H1 (cell line): Measurements from ENCODE around the gene CHDH. TPM values are rescaled to one million over a fixed set of nuclear protein-coding genes. Genes with fewer than 3 reads are reported as not detected.

Source experiments
- CHD2 ChIP-seq: IDR thresholded peaks from 2 replicates; pipeline ENCODE4 v1.6.1; 2012; ENCODE audit warnings: low read length, improper control_type of control experiment
- KDM1A ChIP-seq: fragments of 200-600, 300-600 bp; sonication (generic); IDR thresholded peaks from 2 replicates; pipeline ENCODE4 v1.7.1; 2016; ENCODE audit warnings: mild to moderate bottlenecking, low read length, borderline replicate concordance
- SP4 ChIP-seq: IDR thresholded peaks from 2 replicates; pipeline ENCODE4 v1.6.1; 2012; ENCODE audit warnings: low read length, inconsistent platforms
- polyA plus RNA-seq, 7 experiments: library from polyadenylated mRNA; depleted of rRNA in 3 of 7; stranded (reverse) in 5 of 7; unstranded in 2 of 7; fragments of >200 nt in 5 of 7; fragments of 200-250 nt in 2 of 7; gene quantifications; 1 replicate in 5 of 7; 2 replicates in 1 of 7; 4 replicates in 1 of 7; pipeline versions ENCODE4 v1.2.1 to v1.2.3, GENCODE V29; 2011 to 2013; ENCODE audit warnings: missing spikeins in 2 of 7, mixed read lengths in 2 of 7
- total RNA-seq: library from RNA; stranded (reverse); fragmentation: NEBNext Ultra II Directional; extraction: Animal tissue kit (Norgen Biotek cat#: 25700); gene quantifications from 2 replicates; pipeline ENCODE4 v1.2.1, GENCODE V29; 2021
- TF ChIP-seq, protein P1 (sequence below): fragments of 300-600 bp; sonication (generic); IDR thresholded peaks from 2 replicates; pipeline ENCODE4 v1.7.1; 2012; ENCODE audit warnings: low read length, moderate library complexity, mild to moderate bottlenecking, inconsistent platforms; ENCODE audit not compliant: insufficient replicate concordance

The CHDH gene
- total and polyA plus RNA-seq, 2 of the 8 experiments (the other 6 are each of a cell fraction or from before 2014, with no cell fraction given) = 4.9 to 10.3 TPM

DNA sequence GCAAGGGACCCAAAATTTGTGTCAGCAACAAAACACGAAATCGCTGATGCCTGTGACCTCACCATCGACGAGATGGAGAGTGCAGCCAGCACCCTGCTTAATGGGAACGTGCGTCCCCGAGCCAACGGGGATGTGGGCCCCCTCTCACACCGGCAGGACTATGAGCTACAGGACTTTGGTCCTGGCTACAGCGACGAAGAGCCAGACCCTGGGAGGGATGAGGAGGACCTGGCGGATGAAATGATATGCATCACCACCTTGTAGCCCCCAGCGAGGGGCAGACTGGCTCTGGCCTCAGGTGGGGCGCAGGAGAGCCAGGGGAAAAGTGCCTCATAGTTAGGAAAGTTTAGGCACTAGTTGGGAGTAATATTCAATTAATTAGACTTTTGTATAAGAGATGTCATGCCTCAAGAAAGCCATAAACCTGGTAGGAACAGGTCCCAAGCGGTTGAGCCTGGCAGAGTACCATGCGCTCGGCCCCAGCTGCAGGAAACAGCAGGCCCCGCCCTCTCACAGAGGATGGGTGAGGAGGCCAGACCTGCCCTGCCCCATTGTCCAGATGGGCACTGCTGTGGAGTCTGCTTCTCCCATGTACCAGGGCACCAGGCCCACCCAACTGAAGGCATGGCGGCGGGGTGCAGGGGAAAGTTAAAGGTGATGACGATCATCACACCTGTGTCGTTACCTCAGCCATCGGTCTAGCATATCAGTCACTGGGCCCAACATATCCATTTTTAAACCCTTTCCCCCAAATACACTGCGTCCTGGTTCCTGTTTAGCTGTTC, 34.9 kb downstream of the CHDH start (continued):
- TF ChIP-seq, protein P1, sequence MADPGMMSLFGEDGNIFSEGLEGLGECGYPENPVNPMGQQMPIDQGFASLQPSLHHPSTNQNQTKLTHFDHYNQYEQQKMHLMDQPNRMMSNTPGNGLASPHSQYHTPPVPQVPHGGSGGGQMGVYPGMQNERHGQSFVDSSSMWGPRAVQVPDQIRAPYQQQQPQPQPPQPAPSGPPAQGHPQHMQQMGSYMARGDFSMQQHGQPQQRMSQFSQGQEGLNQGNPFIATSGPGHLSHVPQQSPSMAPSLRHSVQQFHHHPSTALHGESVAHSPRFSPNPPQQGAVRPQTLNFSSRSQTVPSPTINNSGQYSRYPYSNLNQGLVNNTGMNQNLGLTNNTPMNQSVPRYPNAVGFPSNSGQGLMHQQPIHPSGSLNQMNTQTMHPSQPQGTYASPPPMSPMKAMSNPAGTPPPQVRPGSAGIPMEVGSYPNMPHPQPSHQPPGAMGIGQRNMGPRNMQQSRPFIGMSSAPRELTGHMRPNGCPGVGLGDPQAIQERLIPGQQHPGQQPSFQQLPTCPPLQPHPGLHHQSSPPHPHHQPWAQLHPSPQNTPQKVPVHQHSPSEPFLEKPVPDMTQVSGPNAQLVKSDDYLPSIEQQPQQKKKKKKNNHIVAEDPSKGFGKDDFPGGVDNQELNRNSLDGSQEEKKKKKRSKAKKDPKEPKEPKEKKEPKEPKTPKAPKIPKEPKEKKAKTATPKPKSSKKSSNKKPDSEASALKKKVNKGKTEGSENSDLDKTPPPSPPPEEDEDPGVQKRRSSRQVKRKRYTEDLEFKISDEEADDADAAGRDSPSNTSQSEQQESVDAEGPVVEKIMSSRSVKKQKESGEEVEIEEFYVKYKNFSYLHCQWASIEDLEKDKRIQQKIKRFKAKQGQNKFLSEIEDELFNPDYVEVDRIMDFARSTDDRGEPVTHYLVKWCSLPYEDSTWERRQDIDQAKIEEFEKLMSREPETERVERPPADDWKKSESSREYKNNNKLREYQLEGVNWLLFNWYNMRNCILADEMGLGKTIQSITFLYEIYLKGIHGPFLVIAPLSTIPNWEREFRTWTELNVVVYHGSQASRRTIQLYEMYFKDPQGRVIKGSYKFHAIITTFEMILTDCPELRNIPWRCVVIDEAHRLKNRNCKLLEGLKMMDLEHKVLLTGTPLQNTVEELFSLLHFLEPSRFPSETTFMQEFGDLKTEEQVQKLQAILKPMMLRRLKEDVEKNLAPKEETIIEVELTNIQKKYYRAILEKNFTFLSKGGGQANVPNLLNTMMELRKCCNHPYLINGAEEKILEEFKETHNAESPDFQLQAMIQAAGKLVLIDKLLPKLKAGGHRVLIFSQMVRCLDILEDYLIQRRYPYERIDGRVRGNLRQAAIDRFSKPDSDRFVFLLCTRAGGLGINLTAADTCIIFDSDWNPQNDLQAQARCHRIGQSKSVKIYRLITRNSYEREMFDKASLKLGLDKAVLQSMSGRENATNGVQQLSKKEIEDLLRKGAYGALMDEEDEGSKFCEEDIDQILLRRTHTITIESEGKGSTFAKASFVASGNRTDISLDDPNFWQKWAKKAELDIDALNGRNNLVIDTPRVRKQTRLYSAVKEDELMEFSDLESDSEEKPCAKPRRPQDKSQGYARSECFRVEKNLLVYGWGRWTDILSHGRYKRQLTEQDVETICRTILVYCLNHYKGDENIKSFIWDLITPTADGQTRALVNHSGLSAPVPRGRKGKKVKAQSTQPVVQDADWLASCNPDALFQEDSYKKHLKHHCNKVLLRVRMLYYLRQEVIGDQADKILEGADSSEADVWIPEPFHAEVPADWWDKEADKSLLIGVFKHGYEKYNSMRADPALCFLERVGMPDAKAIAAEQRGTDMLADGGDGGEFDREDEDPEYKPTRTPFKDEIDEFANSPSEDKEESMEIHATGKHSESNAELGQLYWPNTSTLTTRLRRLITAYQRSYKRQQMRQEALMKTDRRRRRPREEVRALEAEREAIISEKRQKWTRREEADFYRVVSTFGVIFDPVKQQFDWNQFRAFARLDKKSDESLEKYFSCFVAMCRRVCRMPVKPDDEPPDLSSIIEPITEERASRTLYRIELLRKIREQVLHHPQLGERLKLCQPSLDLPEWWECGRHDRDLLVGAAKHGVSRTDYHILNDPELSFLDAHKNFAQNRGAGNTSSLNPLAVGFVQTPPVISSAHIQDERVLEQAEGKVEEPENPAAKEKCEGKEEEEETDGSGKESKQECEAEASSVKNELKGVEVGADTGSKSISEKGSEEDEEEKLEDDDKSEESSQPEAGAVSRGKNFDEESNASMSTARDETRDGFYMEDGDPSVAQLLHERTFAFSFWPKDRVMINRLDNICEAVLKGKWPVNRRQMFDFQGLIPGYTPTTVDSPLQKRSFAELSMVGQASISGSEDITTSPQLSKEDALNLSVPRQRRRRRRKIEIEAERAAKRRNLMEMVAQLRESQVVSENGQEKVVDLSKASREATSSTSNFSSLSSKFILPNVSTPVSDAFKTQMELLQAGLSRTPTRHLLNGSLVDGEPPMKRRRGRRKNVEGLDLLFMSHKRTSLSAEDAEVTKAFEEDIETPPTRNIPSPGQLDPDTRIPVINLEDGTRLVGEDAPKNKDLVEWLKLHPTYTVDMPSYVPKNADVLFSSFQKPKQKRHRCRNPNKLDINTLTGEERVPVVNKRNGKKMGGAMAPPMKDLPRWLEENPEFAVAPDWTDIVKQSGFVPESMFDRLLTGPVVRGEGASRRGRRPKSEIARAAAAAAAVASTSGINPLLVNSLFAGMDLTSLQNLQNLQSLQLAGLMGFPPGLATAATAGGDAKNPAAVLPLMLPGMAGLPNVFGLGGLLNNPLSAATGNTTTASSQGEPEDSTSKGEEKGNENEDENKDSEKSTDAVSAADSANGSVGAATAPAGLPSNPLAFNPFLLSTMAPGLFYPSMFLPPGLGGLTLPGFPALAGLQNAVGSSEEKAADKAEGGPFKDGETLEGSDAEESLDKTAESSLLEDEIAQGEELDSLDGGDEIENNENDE = no peak
- TF ChIP-seq KDM1A (no peak), CHD2 (no peak), SP4 (no peak)
